Loucy (cell line): ENCODE results near the gene ARPC3.

Experiments used
- H2AFZ ChIP-seq: fragments of 200-600 bp; sonication (generic); 2 replicates; pipeline ENCODE4 v1.6.0; 2016; ENCODE audit warnings: antibody characterized with exemption, mild to moderate bottlenecking, low read length, moderate library complexity
- H3F3A ChIP-seq: fragments of 200-600 bp; 2 replicates; pipeline ENCODE4 v1.6.0; 2016; ENCODE audit warnings: antibody characterized with exemption, low read depth, mild to moderate bottlenecking
- H3K27me3 ChIP-seq: fragments of 200-600 bp; sonication (generic); 2 replicates; pipeline ENCODE4 v1.6.1; 2014; ENCODE audit warnings: low read length, mild to moderate bottlenecking; ENCODE audit not compliant: insufficient read depth, poor library complexity, severe bottlenecking
- H3K36me3 ChIP-seq: fragments of 200-600 bp; sonication (generic); 2 replicates; pipeline ENCODE4 v1.6.1; 2016; ENCODE audit warnings: low read length; ENCODE audit not compliant: insufficient read depth
- H3K4me1 ChIP-seq: fragments of 200-600 bp; sonication (generic); 2 replicates; pipeline ENCODE4 v1.5.1; 2014; ENCODE audit warnings: low read length, mild to moderate bottlenecking; ENCODE audit not compliant: insufficient read depth, poor library complexity, severe bottlenecking
- H3K4me2 ChIP-seq: fragments of 200-600 bp; sonication (generic); 2 replicates; pipeline ENCODE4 v1.6.0; 2014; ENCODE audit warnings: antibody characterized with exemption, low read length, low read depth, mild to moderate bottlenecking; ENCODE audit not compliant: poor library complexity, severe bottlenecking
- H3K4me3 ChIP-seq: fragments of 200-600 bp; sonication (generic); 2 replicates; pipeline ENCODE4 v1.5.1; 2014; ENCODE audit warnings: low read length, mild to moderate bottlenecking, mixed read lengths; ENCODE audit not compliant: poor library complexity, severe bottlenecking
- H3K79me2 ChIP-seq: fragments of 200-600 bp; sonication (generic); 2 replicates; pipeline ENCODE4 v1.6.1; 2014; ENCODE audit warnings: low read length; ENCODE audit not compliant: insufficient read depth
- H3K9ac ChIP-seq: fragments of 200-600 bp; sonication (generic); 2 replicates; pipeline ENCODE4 v1.6.0; 2014; ENCODE audit warnings: mild to moderate bottlenecking, low read depth, low read length, moderate library complexity; ENCODE audit not compliant: poor library complexity, severe bottlenecking
- H3K9me2 ChIP-seq: fragments of 200-600 bp; sonication (generic); replicated peaks from 2 replicates; pipeline ENCODE4 v1.6.1; 2016; ENCODE audit warnings: low read depth, low read length, mixed read lengths
- H3K9me3 ChIP-seq: fragments of 200-600 bp; sonication (generic); 2 replicates; pipeline ENCODE4 v1.6.1; 2014; ENCODE audit warnings: mild to moderate bottlenecking, antibody characterized with exemption, low read length, low read depth; ENCODE audit not compliant: insufficient read depth
- H4K20me1 ChIP-seq: fragments of 200-600 bp; sonication (generic); 2 replicates; pipeline ENCODE4 v1.6.0; 2014; ENCODE audit warnings: antibody characterized with exemption, low read length, mild to moderate bottlenecking; ENCODE audit not compliant: insufficient read depth, poor library complexity, severe bottlenecking
- CTCF ChIP-seq: fragments of 200-600 bp; sonication (generic); conservative IDR thresholded peaks from 2 replicates; pipeline ENCODE4 v1.5.1; 2014; ENCODE audit warnings: mild to moderate bottlenecking, antibody characterized with exemption, low read length
- EZH2phosphoT487 ChIP-seq: fragments of 200-600 bp; IDR thresholded peaks from 2 replicates; pipeline ENCODE4 v1.6.1; 2018; ENCODE audit warnings: antibody characterized with exemption, mild to moderate bottlenecking, moderate library complexity, borderline replicate concordance

ARPC3 gene

GRCh38 chr12:110403976-110404682, 46.0 kb downstream of the ARPC3 start:
- Histone ChIP-seq H3K27me3 (no peaks in the 10 kb centered on the region), H3K4me2 (peak overlapping the region; percentile 85), H3K79me2 (peaks cover 43% of the 10 kb centered on the region), H3K9me3 (no peaks in the 10 kb centered on the region), H4K20me1 (peaks cover 3% of the 10 kb centered on the region), H3K4me1 (peaks cover 11% of the 10 kb centered on the region), H2AFZ (peak overlapping the region; percentile 100), H3K4me3 (peak overlapping the region; percentile 75), H3K9me2 (no peaks in the 10 kb centered on the region), H3K9ac (peak overlapping the region; percentile 88), H3F3A (no peaks in the 10 kb centered on the region), H3K36me3 (no peaks in the 10 kb centered on the region)
- no peak for TF ChIP-seq CTCF
- no peak for TF ChIP-seq EZH2phosphoT487

GRCh38 chr12:110403146-110403975, 46.8 kb downstream of the ARPC3 start, which contains the start of gene ANAPC7:
TSS of gene ANAPC7 (minus strand) at chr12:110403708. CDS start at chr12:110403627, 81 bp downstream.
- Histone ChIP-seq H3K4me1 (peaks cover 11% of the 10 kb centered on the region), H3K27me3 (no peaks in the 10 kb centered on the region), H3K4me2 (peak within 1 kb of the TSS; percentile 85), H3K79me2 (peaks cover 50% of the 10 kb centered on the region), H4K20me1 (peaks cover 3% of the 10 kb centered on the region), H3F3A (no peaks in the 10 kb centered on the region), H3K36me3 (no peaks in the 10 kb centered on the region), H2AFZ (peak within 1 kb of the TSS; percentile 100), H3K9me3 (no peaks in the 10 kb centered on the region), H3K4me3 (peak within 1 kb of the TSS; percentile 75), H3K9ac (peak within 1 kb of the TSS; percentile 88), H3K9me2 (no peaks in the 10 kb centered on the region)
- TF ChIP-seq CTCF = no peak
- no peak for TF ChIP-seq EZH2phosphoT487
